HL-60 (cell line): ENCODE measurements around the gene NOVA2.

Source experiments
- CTCF ChIP-seq: IDR thresholded peaks from one replicate; pipeline ENCODE4 v1.5.1; 2011; ENCODE audit warnings: low read length, control low read depth, inconsistent platforms; ENCODE audit not compliant: insufficient read depth
- GABPA ChIP-seq: IDR thresholded peaks from 2 replicates; pipeline ENCODE4 v1.6.1; 2012; ENCODE audit warnings: low read depth
- POLR2AphosphoS5 ChIP-seq: IDR thresholded peaks from 2 replicates; pipeline ENCODE4 v1.6.1; 2012; ENCODE audit warnings: low read depth
- REST ChIP-seq: IDR thresholded peaks from 2 replicates; pipeline ENCODE4 v1.6.1; 2012; ENCODE audit warnings: low read depth; ENCODE audit not compliant: insufficient replicate concordance
- SPI1 ChIP-seq: IDR thresholded peaks from 2 replicates; pipeline ENCODE4 v1.6.1; 2012; ENCODE audit warnings: low read depth, mild to moderate bottlenecking, borderline replicate concordance

GRCh38 chr19:45920458-45920857, 53.2 kb downstream of the NOVA2 start:
- TF ChIP-seq CTCF (no peak), POLR2AphosphoS5 (no peak), REST (no peak), GABPA (no peak), SPI1 (no peak)
